ENCODE results near the gene UBTD1.

The UBTD1 gene

DNA sequence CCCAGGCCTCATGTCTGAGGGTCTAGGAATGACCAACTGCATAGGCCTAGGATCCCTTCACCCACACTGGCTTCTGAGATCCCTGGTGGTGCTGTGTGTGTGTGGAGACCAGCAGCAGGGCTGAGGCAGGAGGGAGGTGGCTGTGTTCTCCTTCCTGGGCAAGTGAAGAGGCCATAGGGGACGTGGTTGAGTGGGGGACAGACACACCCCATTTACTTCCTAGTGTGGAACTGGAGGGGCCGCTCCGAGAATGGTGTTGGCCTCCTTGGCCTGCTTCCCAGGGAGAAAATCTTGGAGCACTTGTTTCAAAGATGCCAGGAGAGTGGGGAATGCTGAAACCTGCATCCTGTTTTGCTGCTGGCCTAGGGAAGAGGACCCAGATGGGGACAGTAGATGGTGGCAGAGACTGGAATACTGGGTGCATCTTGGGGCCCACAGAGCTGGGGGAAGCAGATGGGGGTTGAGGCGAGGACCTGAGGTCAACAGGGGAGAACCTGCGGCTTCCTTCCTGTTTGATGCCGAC lies 19.1 kb downstream of the UBTD1 start:
- no peaks in the 10 kb centered on the region for H3K79me1 ChIP-seq (ENCODE audit: low read length)
- H3K4me1 ChIP-seq (ENCODE audit: control insufficient read depth in 1 of 2, insufficient read depth in 2 of 2, low read length in 2 of 2) = peaks cover 8 to 11% of the 10 kb centered on the region in 2 experiments
- H2BK12ac ChIP-seq (ENCODE audit: low read length) = no peak overlapping the region
- H3K36me3 ChIP-seq (ENCODE audit: control insufficient read depth in 1 of 2, insufficient read depth in 2 of 2, low read length in 2 of 2) = no peaks in the 10 kb centered on the region
- H3K18ac ChIP-seq (ENCODE audit: low read length) = no peak overlapping the region
- H4K12ac ChIP-seq (ENCODE audit: low read depth, low read length) = no peak overlapping the region
- H2BK5ac ChIP-seq (ENCODE audit: low read depth, low read length, poor library complexity) = no peak overlapping the region
- no peak overlapping the region for H3K4me3 ChIP-seq (ENCODE audit: low read depth, low read length)
- no peak overlapping the region for H4K8ac ChIP-seq (ENCODE audit: low read depth, low read length)
- DNase-seq = no peak
- H3K14ac ChIP-seq (ENCODE audit: low read length) = no peak overlapping the region
- no CpG with 5 or more reads among the region's 6 CpGs for WGBS (ENCODE audit: extremely low coverage, insufficient coverage, insufficient read length)
- H3K27me3 ChIP-seq (ENCODE audit: insufficient read depth, low read length) = no peaks in the 10 kb centered on the region
- H2BK120ac ChIP-seq (ENCODE audit: insufficient read depth, low read length, poor library complexity) = no peak overlapping the region
- peaks cover 1% of the 10 kb centered on the region for H3K79me2 ChIP-seq (ENCODE audit: control insufficient read depth, insufficient read depth, low read length, poor library complexity)
- peak overlapping the region; percentile 2 for H2AK5ac ChIP-seq (ENCODE audit: low read length)
- H3K4ac ChIP-seq (ENCODE audit: low read depth, low read length) = no peak overlapping the region
- H3K27ac ChIP-seq (ENCODE audit: low read depth, low read length) = no peak overlapping the region
- H4K91ac ChIP-seq (ENCODE audit: low read depth, low read length) = no peak overlapping the region
- H3K23ac ChIP-seq (ENCODE audit: low read length) = no peak overlapping the region
- no peak overlapping the region for H2AFZ ChIP-seq (ENCODE audit: insufficient read depth, low read length, poor library complexity)
- H3K9me3 ChIP-seq (ENCODE audit: insufficient read depth, low read depth, low read length) = no peaks in the 10 kb centered on the region
- no peak overlapping the region for H3K9ac ChIP-seq (ENCODE audit: low read length)
- no peak overlapping the region for H3K4me2 ChIP-seq (ENCODE audit: low read length)

DNA sequence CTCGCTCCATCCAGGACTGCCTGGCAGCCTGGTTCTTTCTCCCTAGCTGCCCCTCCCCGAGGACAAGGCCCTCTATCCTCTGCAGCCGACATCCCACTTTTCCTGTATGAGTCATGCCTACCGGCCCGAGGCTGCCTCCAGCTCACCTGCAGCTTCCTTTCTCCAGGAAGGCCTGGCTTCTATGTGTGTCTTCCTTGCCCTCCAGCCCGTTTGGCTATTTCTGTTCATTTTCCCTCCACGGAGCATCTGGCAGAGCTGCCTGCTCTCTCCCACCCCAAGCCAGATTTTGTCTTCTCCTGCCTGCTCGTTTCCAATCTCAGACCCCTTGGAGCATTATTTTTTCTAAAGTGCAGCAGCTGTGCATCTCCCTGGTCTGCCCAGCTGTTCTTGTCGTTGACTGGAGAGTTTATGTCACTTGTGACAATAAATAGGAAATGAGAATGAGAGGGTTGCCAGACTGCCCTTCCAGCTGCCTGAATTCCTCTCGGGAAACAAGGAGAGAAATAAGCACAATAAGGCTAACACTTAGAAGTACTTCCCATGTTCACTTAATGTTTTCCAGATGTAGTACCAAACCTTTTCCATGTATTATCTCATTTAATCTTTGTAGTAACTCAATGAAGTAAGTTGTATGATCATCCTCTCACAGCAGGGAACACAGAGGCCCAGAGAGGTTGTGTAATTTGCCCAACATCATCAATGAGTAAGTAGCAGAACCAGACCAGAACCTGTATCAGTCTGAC lies 19.7 kb downstream of the UBTD1 start:
- Histone ChIP-seq H3K9me3 (ENCODE audit: insufficient read depth, low read depth, low read length) (no peaks in the 10 kb centered on the region), H3K18ac (ENCODE audit: low read length) (no peak overlapping the region), H3K4me3 (ENCODE audit: low read depth, low read length) (no peak overlapping the region), H2BK120ac (ENCODE audit: insufficient read depth, low read length, poor library complexity) (no peak overlapping the region), H3K4me1 (ENCODE audit: control insufficient read depth in 1 of 2, insufficient read depth in 2 of 2, low read length in 2 of 2) (peaks cover 8 to 11% of the 10 kb centered on the region in 2 experiments), H3K4me2 (ENCODE audit: low read length) (no peak overlapping the region), H3K27ac (ENCODE audit: low read depth, low read length) (peak overlapping the region; percentile 5), H3K36me3 (ENCODE audit: control insufficient read depth in 1 of 2, insufficient read depth in 2 of 2, low read length in 2 of 2) (no peaks in the 10 kb centered on the region), H3K9ac (ENCODE audit: low read length) (no peak overlapping the region), H2BK12ac (ENCODE audit: low read length) (no peak overlapping the region), H2AK5ac (ENCODE audit: low read length) (no peak overlapping the region), H3K79me2 (ENCODE audit: control insufficient read depth, insufficient read depth, low read length, poor library complexity) (peaks cover 1% of the 10 kb centered on the region), H3K23ac (ENCODE audit: low read length) (no peak overlapping the region), H4K8ac (ENCODE audit: low read depth, low read length) (no peak overlapping the region), H4K91ac (ENCODE audit: low read depth, low read length) (no peak overlapping the region), H2BK5ac (ENCODE audit: low read depth, low read length, poor library complexity) (no peak overlapping the region), H3K27me3 (ENCODE audit: insufficient read depth, low read length) (no peaks in the 10 kb centered on the region), H4K12ac (ENCODE audit: low read depth, low read length) (no peak overlapping the region), H3K4ac (ENCODE audit: low read depth, low read length) (no peak overlapping the region), H3K79me1 (ENCODE audit: low read length) (no peaks in the 10 kb centered on the region), H2AFZ (ENCODE audit: insufficient read depth, low read length, poor library complexity) (no peak overlapping the region), H3K14ac (ENCODE audit: low read length) (no peak overlapping the region)
- peak; percentile 41 to 50 for DNase-seq
- WGBS (ENCODE audit: extremely low coverage, insufficient coverage, insufficient read length) = no CpG with 5 or more reads among the region's 10 CpGs

DNA sequence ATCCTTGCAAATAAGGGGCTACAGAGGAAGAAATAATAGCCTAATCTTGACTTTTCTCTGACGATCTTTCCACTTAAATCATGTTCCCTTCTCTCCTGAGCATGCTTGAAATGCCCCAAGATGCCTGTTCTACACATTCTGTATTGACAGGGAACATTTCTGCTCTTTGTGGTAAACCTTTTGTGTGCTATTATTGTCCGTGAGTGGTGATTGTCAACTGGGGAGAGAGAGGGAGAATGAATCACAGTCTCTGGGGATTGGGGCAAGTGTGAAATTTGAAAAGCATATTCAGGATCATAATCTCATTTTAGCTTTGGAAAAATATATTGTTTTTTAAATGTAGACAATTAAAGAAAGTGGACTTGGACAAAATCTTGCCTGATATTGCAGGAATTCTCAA lies 20.6 kb downstream of the UBTD1 start:
- Histone ChIP-seq H3K27ac (ENCODE audit: low read depth, low read length) (no peak overlapping the region), H4K91ac (ENCODE audit: low read depth, low read length) (no peak overlapping the region), H3K4me1 (ENCODE audit: control insufficient read depth in 1 of 2, insufficient read depth in 2 of 2, low read length in 2 of 2) (peaks cover 8 to 11% of the 10 kb centered on the region in 2 experiments), H3K79me1 (ENCODE audit: low read length) (no peaks in the 10 kb centered on the region), H3K36me3 (ENCODE audit: control insufficient read depth in 1 of 2, insufficient read depth in 2 of 2, low read length in 2 of 2) (no peaks in the 10 kb centered on the region), H2BK5ac (ENCODE audit: low read depth, low read length, poor library complexity) (no peak overlapping the region), H3K14ac (ENCODE audit: low read length) (no peak overlapping the region), H3K4me3 (ENCODE audit: low read depth, low read length) (no peak overlapping the region), H3K9ac (ENCODE audit: low read length) (no peak overlapping the region), H2AFZ (ENCODE audit: insufficient read depth, low read length, poor library complexity) (no peak overlapping the region), H3K27me3 (ENCODE audit: insufficient read depth, low read length) (no peaks in the 10 kb centered on the region), H3K79me2 (ENCODE audit: control insufficient read depth, insufficient read depth, low read length, poor library complexity) (peaks cover 1% of the 10 kb centered on the region), H4K8ac (ENCODE audit: low read depth, low read length) (no peak overlapping the region), H3K18ac (ENCODE audit: low read length) (no peak overlapping the region), H2BK12ac (ENCODE audit: low read length) (no peak overlapping the region), H4K12ac (ENCODE audit: low read depth, low read length) (no peak overlapping the region), H2AK5ac (ENCODE audit: low read length) (no peak overlapping the region), H3K23ac (ENCODE audit: low read length) (no peak overlapping the region), H3K9me3 (ENCODE audit: insufficient read depth, low read depth, low read length) (no peaks in the 10 kb centered on the region), H2BK120ac (ENCODE audit: insufficient read depth, low read length, poor library complexity) (no peak overlapping the region), H3K4ac (ENCODE audit: low read depth, low read length) (no peak overlapping the region), H3K4me2 (ENCODE audit: low read length) (no peak overlapping the region)
- no peak for DNase-seq
- no CpG with 5 or more reads among the region's 2 CpGs for WGBS (ENCODE audit: extremely low coverage, insufficient coverage, insufficient read length)

DNA sequence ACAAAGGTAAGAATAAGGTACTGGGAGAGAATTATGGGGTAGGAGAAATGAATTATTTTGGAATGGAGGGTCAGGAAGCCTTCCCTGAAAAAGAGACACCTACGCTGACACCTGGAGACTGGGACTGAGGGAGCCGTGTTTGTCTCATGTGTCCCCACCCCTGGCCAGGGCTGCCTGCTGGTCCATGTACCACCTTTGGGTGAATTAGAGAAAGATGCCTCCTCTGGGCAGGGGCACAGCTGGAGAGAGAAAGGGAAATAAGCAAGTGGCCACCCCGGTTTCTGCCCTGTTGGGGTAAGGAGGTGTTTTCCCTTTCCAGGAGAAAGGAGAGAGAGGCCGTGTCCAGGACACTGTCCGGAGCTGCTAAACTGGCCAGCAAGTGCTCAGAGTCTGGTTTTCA lies 21.8 kb downstream of the UBTD1 start:
- no peak overlapping the region for H3K9ac ChIP-seq (ENCODE audit: low read length)
- H2BK120ac ChIP-seq (ENCODE audit: insufficient read depth, low read length, poor library complexity) = no peak overlapping the region

More for the DNA sequence above, 21.8 kb downstream of the UBTD1 start:
- H3K79me2 ChIP-seq (ENCODE audit: control insufficient read depth, insufficient read depth, low read length, poor library complexity) = peaks cover 1% of the 10 kb centered on the region
- H3K4me2 ChIP-seq (ENCODE audit: low read length) = no peak overlapping the region
- no peaks in the 10 kb centered on the region for H3K36me3 ChIP-seq (ENCODE audit: control insufficient read depth in 1 of 2, insufficient read depth in 2 of 2, low read length in 2 of 2)
- WGBS (ENCODE audit: extremely low coverage, insufficient coverage, insufficient read length) = no CpG with 5 or more reads among the region's 5 CpGs
- DNase-seq = no peak
- no peak overlapping the region for H3K4ac ChIP-seq (ENCODE audit: low read depth, low read length)
- no peak overlapping the region for H2AFZ ChIP-seq (ENCODE audit: insufficient read depth, low read length, poor library complexity)
- no peak overlapping the region for H4K8ac ChIP-seq (ENCODE audit: low read depth, low read length)
- H3K9me3 ChIP-seq (ENCODE audit: insufficient read depth, low read depth, low read length) = no peaks in the 10 kb centered on the region
- H3K27ac ChIP-seq (ENCODE audit: low read depth, low read length) = no peak overlapping the region
- H2BK12ac ChIP-seq (ENCODE audit: low read length) = no peak overlapping the region
- H3K79me1 ChIP-seq (ENCODE audit: low read length) = no peaks in the 10 kb centered on the region
- H4K12ac ChIP-seq (ENCODE audit: low read depth, low read length) = no peak overlapping the region
- H2BK5ac ChIP-seq (ENCODE audit: low read depth, low read length, poor library complexity) = no peak overlapping the region
- no peak overlapping the region for H4K91ac ChIP-seq (ENCODE audit: low read depth, low read length)
- no peak overlapping the region for H3K4me3 ChIP-seq (ENCODE audit: low read depth, low read length)
- H3K4me1 ChIP-seq (ENCODE audit: control insufficient read depth in 1 of 2, insufficient read depth in 2 of 2, low read length in 2 of 2) = peaks cover 8 to 11% of the 10 kb centered on the region in 2 experiments
- H3K27me3 ChIP-seq (ENCODE audit: insufficient read depth, low read length) = no peaks in the 10 kb centered on the region
- H3K14ac ChIP-seq (ENCODE audit: low read length) = no peak overlapping the region
- H2AK5ac ChIP-seq (ENCODE audit: low read length) = no peak overlapping the region
- no peak overlapping the region for H3K23ac ChIP-seq (ENCODE audit: low read length)
- H3K18ac ChIP-seq (ENCODE audit: low read length) = no peak overlapping the region
